HPDE6-E6E7 (cell line): ENCODE measurements around the gene HSP90AA1.
"Not testable (repeated sequence)": the region's sequence is repeated elsewhere in the genome, so short reads cannot be mapped to it uniquely, and the experiment has no call there.

ENCODE experiments used
- DNase-seq: peaks from one replicate; pipeline ENCODE4 v3.0.0; 2011; ENCODE audit warnings: missing footprints; ENCODE audit errors: extremely low spot score

HSP90AA1 gene

GRCh38 chr14:102086972-102087761, at the start of gene HSP90AA1:
TSS of gene HSP90AA1 (minus strand) at chr14:102087044. CDS start at chr14:102086378, 666 bp downstream.
- DNase-seq, result peak; percentile 89

- DNase-seq, result not testable (repeated sequence)
Observed at GRCh38 chr14:102135456-102135855, 48.6 kb upstream of the HSP90AA1 start.

- not testable (repeated sequence) for DNase-seq
Observed at GRCh38 chr14:102134719-102135118, 47.9 kb upstream of the HSP90AA1 start.

- not testable (repeated sequence) for DNase-seq
Observed at GRCh38 chr14:102134021-102134420, 47.2 kb upstream of the HSP90AA1 start.

GRCh38 chr14:102131741-102132140, 44.9 kb upstream of the HSP90AA1 start:
- no peak for DNase-seq

- DNase-seq, result no peak
Observed at GRCh38 chr14:102126807-102127455, 40.1 kb upstream of the HSP90AA1 start.

- DNase-seq, result peak; percentile 60
Observed at GRCh38 chr14:102125546-102125945, 38.7 kb upstream of the HSP90AA1 start.

- DNase-seq, result no peak
Observed at GRCh38 chr14:102124419-102124818, 37.6 kb upstream of the HSP90AA1 start.

GRCh38 chr14:102121567-102121966, 34.7 kb upstream of the HSP90AA1 start:
- no peak for DNase-seq

- no peak for DNase-seq
Observed at GRCh38 chr14:102120888-102121287, 34.0 kb upstream of the HSP90AA1 start.

- DNase-seq, result no peak
Observed at GRCh38 chr14:102117852-102118251, 31.0 kb upstream of the HSP90AA1 start.

GRCh38 chr14:102116361-102117180, 29.7 kb upstream of the HSP90AA1 start:
- no peak for DNase-seq

GRCh38 chr14:102111101-102111500, 24.3 kb upstream of the HSP90AA1 start:
- DNase-seq, result no peak

GRCh38 chr14:102109332-102109731, 22.5 kb upstream of the HSP90AA1 start:
- DNase-seq, result not testable (repeated sequence)

- DNase-seq, result no peak
Observed at GRCh38 chr14:102105369-102105768, 18.5 kb upstream of the HSP90AA1 start.

- no peak for DNase-seq
Observed at GRCh38 chr14:102103062-102103695, 16.3 kb upstream of the HSP90AA1 start.

GRCh38 chr14:102097441-102098135, 10.7 kb upstream of the HSP90AA1 start:
- peak; percentile 67 for DNase-seq

GRCh38 chr14:102096569-102097188, 9.8 kb upstream of the HSP90AA1 start:
- DNase-seq, result peak; percentile 60

- DNase-seq, result no peak
Observed at GRCh38 chr14:102095871-102096568, 9.2 kb upstream of the HSP90AA1 start.
